Left lung (tissue), 10 donors: ENCODE data around the gene BARHL1. TPM values are rescaled to one million over a fixed set of nuclear protein-coding genes. Genes with fewer than 3 reads are reported as not detected.

ENCODE experiments used
- ATAC-seq: fragments of 200-7000 bp; cut with Tn5 transposase; one replicate; pipeline ENCODE4 v1.9.1; 2020; ENCODE audit warnings: moderate library complexity
- DNase-seq, 4 donors: peaks; one replicate each; pipeline ENCODE4 v3.0.0-alpha.2; 2013 to 2020
- H3K27ac ChIP-seq, 2 donors: fragments of 200-600 bp; sonication (generic) in 1 of 2; one replicate each; pipeline versions ENCODE4 v1.5.0 to v1.8.0; 2020 to 2021
- H3K27me3 ChIP-seq, 2 donors: fragments of 200-600 bp; sonication (generic) in 1 of 2; one replicate each; pipeline versions ENCODE4 v1.5.0 to v1.8.0; 2020 to 2021
- H3K36me3 ChIP-seq, 2 donors: fragments of 200-600 bp; sonication (generic) in 1 of 2; one replicate each; pipeline versions ENCODE4 v1.5.0 to v1.8.0; 2020 to 2021
- H3K4me1 ChIP-seq, 2 donors: fragments of 200-600 bp; one replicate each; pipeline ENCODE4 v1.8.0; 2021
- H3K4me3 ChIP-seq, 2 donors: fragments of 200-600 bp; sonication (generic) in 1 of 2; one replicate each; pipeline versions ENCODE4 v1.5.0 to v1.8.0; 2020 to 2021; ENCODE audit warnings: mild to moderate bottlenecking in 1 of 2
- H3K9me3 ChIP-seq, 2 donors: fragments of 200-600 bp; sonication (generic) in 1 of 2; one replicate each; pipeline versions ENCODE4 v1.5.0 to v1.8.0; 2020 to 2021
- intact Hi-C, 2 donors: fragments of 100-400 bp; cut with DNase I; formaldehyde crosslinking; loops; one replicate each; pipeline versions ENCODE4 v1.11.2 to v1.14.2; 2022
- polyA plus RNA-seq, 6 donors: library from polyadenylated mRNA; unstranded; fragments of 120-200 nt; gene quantifications; one replicate each; pipeline ENCODE4 v1.2.1, GENCODE V29; 2013; ENCODE audit not compliant: insufficient read length in 6 of 6
- total RNA-seq, 2 donors: library from RNA; stranded (reverse); fragmentation: NEBNext Ultra II Directional; extraction: Animal tissue kit (Norgen Biotek cat#: 25700); gene quantifications; one replicate each; pipeline ENCODE4 v1.2.1, GENCODE V29; 2021
- TF ChIP-seq, protein P1 (sequence below), 2 donors: fragments of 200-600 bp; sonication (generic) in 1 of 2; IDR thresholded peaks; one replicate each; pipeline versions ENCODE4 v1.5.0 to v1.8.0; 2021; ENCODE audit warnings: antibody characterized with exemption in 2 of 2
- donor health status: DM: no; HTN: yes; CAD: no.
- donor health status: DM: no; HTN: no; CAD: no.

BARHL1 gene
- total and polyA plus RNA-seq, 8 donors = not detected

DNA sequence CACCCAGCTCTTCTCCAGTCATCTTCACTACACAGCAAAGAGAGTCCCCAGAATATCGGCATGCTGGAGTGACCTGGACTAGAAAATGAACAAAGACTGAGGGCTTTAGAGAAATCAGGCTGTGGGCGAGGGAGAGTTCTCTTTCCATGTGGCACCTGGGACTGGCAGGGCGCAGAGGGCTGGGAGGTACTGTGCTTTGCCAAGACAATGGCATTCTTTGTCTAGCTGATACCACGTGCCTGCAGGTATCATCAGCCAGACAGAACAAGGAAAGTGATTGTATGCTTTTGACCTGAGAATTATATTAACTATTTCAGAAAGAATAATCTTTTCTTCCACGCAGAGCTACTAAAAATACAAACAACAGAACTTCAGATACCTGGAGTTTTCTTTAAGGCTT, 56.9 kb downstream of the BARHL1 start:
- H3K4me3 ChIP-seq = no peak overlapping the region
- intact Hi-C loops = no loop called here
- ATAC-seq = no peak
- TF ChIP-seq, protein P1, sequence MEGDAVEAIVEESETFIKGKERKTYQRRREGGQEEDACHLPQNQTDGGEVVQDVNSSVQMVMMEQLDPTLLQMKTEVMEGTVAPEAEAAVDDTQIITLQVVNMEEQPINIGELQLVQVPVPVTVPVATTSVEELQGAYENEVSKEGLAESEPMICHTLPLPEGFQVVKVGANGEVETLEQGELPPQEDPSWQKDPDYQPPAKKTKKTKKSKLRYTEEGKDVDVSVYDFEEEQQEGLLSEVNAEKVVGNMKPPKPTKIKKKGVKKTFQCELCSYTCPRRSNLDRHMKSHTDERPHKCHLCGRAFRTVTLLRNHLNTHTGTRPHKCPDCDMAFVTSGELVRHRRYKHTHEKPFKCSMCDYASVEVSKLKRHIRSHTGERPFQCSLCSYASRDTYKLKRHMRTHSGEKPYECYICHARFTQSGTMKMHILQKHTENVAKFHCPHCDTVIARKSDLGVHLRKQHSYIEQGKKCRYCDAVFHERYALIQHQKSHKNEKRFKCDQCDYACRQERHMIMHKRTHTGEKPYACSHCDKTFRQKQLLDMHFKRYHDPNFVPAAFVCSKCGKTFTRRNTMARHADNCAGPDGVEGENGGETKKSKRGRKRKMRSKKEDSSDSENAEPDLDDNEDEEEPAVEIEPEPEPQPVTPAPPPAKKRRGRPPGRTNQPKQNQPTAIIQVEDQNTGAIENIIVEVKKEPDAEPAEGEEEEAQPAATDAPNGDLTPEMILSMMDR (IDR thresholded peaks at IDR 0.05) = no peak
- H3K9me3 ChIP-seq = no peaks in the 10 kb centered on the region
- no peak for DNase-seq
- H3K36me3 ChIP-seq = peaks cover 0 to 90% of the 10 kb centered on the region in 2 donors
- no peaks in the 10 kb centered on the region for H3K4me1 ChIP-seq
- H3K27ac ChIP-seq = no peak overlapping the region
- H3K27me3 ChIP-seq = no peaks in the 10 kb centered on the region

Other genes starting within 250 kb of the BARHL1 start
- 10 to 100 TPM; 42.2 to 53.1 TPM for gene SETX, start 227.6 kb upstream of the BARHL1 start, total RNA-seq
- 10 to 100 TPM; 60.7 to 68.9 (median 63.5) TPM for gene SETX, start 227.6 kb upstream of the BARHL1 start, polyA plus RNA-seq
- gene TTF1, start 175.8 kb upstream of the BARHL1 start, total RNA-seq = 10 to 100 TPM in 1 of 2 donors, 1 to 10 TPM in 1; 9.7 to 11.7 TPM
- 10 to 100 TPM; 15.6 to 19.6 (median 17.9) TPM for gene TTF1, start 175.8 kb upstream of the BARHL1 start, polyA plus RNA-seq
- 1 to 10 TPM in 1 of 2 donors, not detected in 1; 2.4 TPM for gene CFAP77, start 172.4 kb upstream of the BARHL1 start, total RNA-seq
- 1 to 10 TPM in 4 of 6 donors, under 1 TPM in 2; 0.50 to 3.7 (median 2.3) TPM for gene CFAP77, start 172.4 kb upstream of the BARHL1 start, polyA plus RNA-seq
- gene DDX31, start 87.4 kb downstream of the BARHL1 start, total RNA-seq = 10 to 100 TPM; 12.4 to 15.0 TPM
- 10 to 100 TPM; 12.0 to 16.5 (median 14.9) TPM for gene DDX31, start 87.4 kb downstream of the BARHL1 start, polyA plus RNA-seq
- gene GTF3C4, start 87.9 kb downstream of the BARHL1 start, total RNA-seq = 10 to 100 TPM; 13.1 to 14.1 TPM
- 10 to 100 TPM; 22.0 to 25.6 (median 25.2) TPM for gene GTF3C4, start 87.9 kb downstream of the BARHL1 start, polyA plus RNA-seq